ENCODE measurements around the gene GARNL3. TPM values are rescaled to one million over a fixed set of nuclear protein-coding genes. Genes with fewer than 3 reads are reported as not detected.
A peak's percentile ranks its signal among the peaks of the same experiment; 100 is the strongest.

GARNL3 gene
- polyA plus RNA-seq, 1 experiment = 2.2 TPM

- CTCF ChIA-PET = no interaction called here
- DNase-seq (ENCODE audit: low read depth) = no peak
- no peak for TF ChIP-seq CTCF (IDR thresholded peaks at IDR 0.05; ENCODE audit: insufficient read depth, low read depth, low read length)
These were observed 131.1 kb downstream of the GARNL3 start for GRCh38 chr9:127395497-127396252.

GRCh38 chr9:127396253-127396807 lies 131.8 kb downstream of the GARNL3 start:
- ChIA-PET CTCF (interaction anchor here (0.7 to 1.8 kb wide), 10 partner anchors 8 to 463 kb away, joined by 3 to 6 read pairs (median 3); no protein-coding TSS in a partner anchor), POLR2A (interaction anchor here (1.0 kb wide), 1 partner anchor 8 kb away, joined by 3 read pairs; no protein-coding TSS in a partner anchor)
- TF ChIP-seq CTCF (IDR thresholded peaks at IDR 0.05; ENCODE audit: insufficient read depth, low read depth, low read length) = no peak
- H3K4me3 ChIP-seq (ENCODE audit: low read depth, low read length) = peak overlapping the region; percentile 20
- H3K36me3 ChIP-seq (ENCODE audit: control insufficient read depth, insufficient read depth, low read length) = 0 out of 2 replicates have a peak, but pooled peaks cover 1% of the 10 kb centered on the region
- DNase-seq (ENCODE audit: low read depth) = no peak
- H3K27me3 ChIP-seq (ENCODE audit: control insufficient read depth, insufficient read depth, low read length) = peaks cover 3% of the 10 kb centered on the region

More at GRCh38 chr9:127395497-127396252, 131.1 kb downstream of the GARNL3 start:
- Histone ChIP-seq H3K4me3 (ENCODE audit: low read depth, low read length) (no peak overlapping the region), H3K36me3 (ENCODE audit: control insufficient read depth, insufficient read depth, low read length) (0 out of 2 replicates have a peak, but pooled peaks cover 1% of the 10 kb centered on the region), H3K27me3 (ENCODE audit: control insufficient read depth, insufficient read depth, low read length) (peaks cover 3% of the 10 kb centered on the region)
- POLR2A ChIA-PET = no interaction called here

GRCh38 chr9:127396808-127397645 lies 132.5 kb downstream of the GARNL3 start, which contains the start of gene SLC2A8:
Gene SLC2A8, plus strand, starts transcription at chr9:127397169. Its CDS starts 62 bp downstream, at chr9:127397231.
- POLR2A ChIA-PET = interaction anchor here (1.0 kb wide), 1 partner anchor 9 kb away, joined by 3 read pairs; no protein-coding TSS in a partner anchor
- Histone ChIP-seq H3K27me3 (ENCODE audit: control insufficient read depth, insufficient read depth, low read length) (peaks cover 3% of the 10 kb centered on the region; the same call in 1 of the 2 replicates), H3K36me3 (ENCODE audit: control insufficient read depth, insufficient read depth, low read length) (0 out of 2 replicates have a peak, but pooled peaks cover 1% of the 10 kb centered on the region), H3K4me3 (ENCODE audit: low read depth, low read length) (peak within 1 kb of the TSS; percentile 76)
- TF ChIP-seq CTCF (IDR thresholded peaks at IDR 0.05; ENCODE audit: insufficient read depth, low read depth, low read length) = no peak
- peak; percentile 98 for DNase-seq (ENCODE audit: low read depth)
- CTCF ChIA-PET = interaction anchor here (0.6 to 1.8 kb wide), 12 partner anchors 9 to 464 kb away, joined by 3 to 6 read pairs (median 3); partner anchors contain the start of gene ZNF79

- peaks cover 1% of the 10 kb centered on the region; the same call in 1 of the 2 replicates for H3K27me3 ChIP-seq (ENCODE audit: control insufficient read depth, insufficient read depth, low read length)
- H3K36me3 ChIP-seq (ENCODE audit: control insufficient read depth, insufficient read depth, low read length) = 0 out of 2 replicates have a peak, but pooled peaks cover 1% of the 10 kb centered on the region
- TF ChIP-seq CTCF (IDR thresholded peaks at IDR 0.05; ENCODE audit: insufficient read depth, low read depth, low read length) = peak; percentile 69
- H3K4me3 ChIP-seq (ENCODE audit: low read depth, low read length) = peak overlapping the region; percentile 76
- no peak for DNase-seq (ENCODE audit: low read depth)
- ChIA-PET CTCF (interaction anchor here (0.6 to 1.8 kb wide), 4 partner anchors 10 to 26 kb away, joined by 3 to 6 read pairs (median 4); partner anchors contain the start of gene ZNF79), POLR2A (no interaction called here)
These were observed 133.2 kb downstream of the GARNL3 start for GRCh38 chr9:127397646-127398274.

Data from BJ (cell line).